ENCODE measurements around the gene VAV2. TPM values are rescaled to one million over a fixed set of nuclear protein-coding genes. Genes with fewer than 3 reads are reported as not detected.

VAV2 gene
- total and polyA plus RNA-seq, 9 of the 15 experiments (the other 6 are each of a cell fraction or from before 2014, with no cell fraction given): 0.01 to 2.7 (median 1.0) TPM; not detected in 1

DNA sequence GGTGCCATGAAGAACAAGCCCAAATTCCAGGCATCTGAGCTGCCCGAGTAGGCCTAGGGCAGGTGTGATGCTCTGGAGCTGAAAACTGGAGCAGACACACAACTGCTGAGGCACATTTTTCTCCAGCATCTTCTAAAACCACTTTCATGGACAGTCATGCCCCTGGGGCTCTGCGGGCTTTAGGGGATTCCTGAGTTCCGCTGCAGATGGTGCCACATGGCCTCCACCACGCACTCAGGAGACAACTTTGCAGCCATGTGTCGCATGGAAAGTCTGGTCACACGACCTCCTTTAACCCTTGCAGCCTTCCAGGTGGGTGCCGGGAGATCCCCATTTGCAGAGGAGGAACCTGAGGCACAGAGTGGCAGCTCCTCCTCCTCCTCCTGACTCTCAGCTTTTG, 141.2 kb downstream of the VAV2 start:
- Histone ChIP-seq H3K4me3 (no peak overlapping the region), H3K9ac (ENCODE audit: insufficient read depth in 1 of 2, low read depth in 2 of 2, low read length in 2 of 2) (no peak overlapping the region), H3K9me1 (ENCODE audit: control insufficient read depth, insufficient read depth, low read length) (peaks cover 4% of the 10 kb centered on the region), H3K27me3 (ENCODE audit: control insufficient read depth in 2 of 2, insufficient read depth in 2 of 2, low read length in 2 of 2) (peaks cover 5 to 77% of the 10 kb centered on the region in 2 experiments), H2AFZ (ENCODE audit: low read depth, low read length) (no peak overlapping the region), H3K36me3 (ENCODE audit: control insufficient read depth, insufficient read depth, low read length) (no peaks in the 10 kb centered on the region), H3K27ac (ENCODE audit: extremely low read depth, low read depth, low read length) (no peak overlapping the region), H3K4me2 (ENCODE audit: insufficient read depth, low read length) (no peak overlapping the region), H3K79me2 (ENCODE audit: control insufficient read depth, insufficient read depth, low read length) (no peaks in the 10 kb centered on the region), H4K20me1 (replicated peaks; ENCODE audit: control insufficient read depth, insufficient read depth, low read length) (peaks cover 23% of the 10 kb centered on the region), H3K9me3 (replicated peaks; ENCODE audit: control insufficient read depth, insufficient read depth, low read depth, low read length) (no peaks in the 10 kb centered on the region), H3K4me1 (replicated peaks in 1 of 2; ENCODE audit: control insufficient read depth in 2 of 2, insufficient read depth in 2 of 2, low read length in 2 of 2) (no peaks in the 10 kb centered on the region)
- WGBS (ENCODE audit: insufficient coverage, low coverage, missing lambda C conversion rate): 4% methylated on average over 6 of the region's 7 CpGs
- BruUV-seq (replicated peaks): no TSS peak
- ChIA-PET POLR2A (interaction anchor here (0.6 kb wide), 1 partner anchor 70 kb away, joined by 3 read pairs; no protein-coding TSS in a partner anchor), CTCF (ENCODE audit: low intra/inter-chr PET ratio) (no interaction called here)
- DNase-seq (ENCODE audit: extremely low read depth in 1 of 4, low spot score in 3 of 4) (no peak), FAIRE-seq (no peak), ATAC-seq (no peak)
- in situ Hi-C loops (cut with MboI) (no loop called here), intact Hi-C loops (cut with micrococcal nuclease) (loop anchor here (2.0 kb wide), 1 partner anchor 34 kb away; no protein-coding TSS in a partner anchor)
- TF ChIP-seq LARP7 (IDR thresholded peaks at IDR 0.05) (no peak), ZNF551 (CRISPR knock-in tag; IDR thresholded peaks at IDR 0.05) (no peak), ZNF232 (CRISPR knock-in tag; IDR thresholded peaks at IDR 0.05) (no peak), KDM2B (CRISPR knock-in tag; IDR thresholded peaks at IDR 0.05) (no peak), ZFPM2 (CRISPR knock-in tag; IDR thresholded peaks at IDR 0.05) (no peak), NFRKB (IDR thresholded peaks at IDR 0.05; ENCODE audit: low read depth) (no peak), TFAM (CRISPR knock-in tag; conservative IDR thresholded peaks at IDR 0.05) (no peak), ZSCAN29 (IDR thresholded peaks at IDR 0.05) (no peak), SRSF3 (IDR thresholded peaks at IDR 0.05; ENCODE audit: insufficient read depth, low read length) (no peak), ZNF785 (CRISPR knock-in tag; IDR thresholded peaks at IDR 0.05) (no peak), ZNF3 (CRISPR knock-in tag; IDR thresholded peaks at IDR 0.05) (no peak), BHLHE40 (IDR thresholded peaks at IDR 0.05; ENCODE audit: low read length) (no peak), MTA1 (IDR thresholded peaks at IDR 0.05; ENCODE audit: borderline replicate concordance) (no peak), SIX5 (IDR thresholded peaks at IDR 0.05; ENCODE audit: borderline replicate concordance in 1 of 2, insufficient read depth in 1 of 2, low read depth in 1 of 2, low read length in 2 of 2) (no peak), E2F5 (CRISPR knock-in tag; IDR thresholded peaks at IDR 0.05) (no peak), MCM7 (IDR thresholded peaks at IDR 0.05) (no peak)
- TF ChIP-seq, protein P1, sequence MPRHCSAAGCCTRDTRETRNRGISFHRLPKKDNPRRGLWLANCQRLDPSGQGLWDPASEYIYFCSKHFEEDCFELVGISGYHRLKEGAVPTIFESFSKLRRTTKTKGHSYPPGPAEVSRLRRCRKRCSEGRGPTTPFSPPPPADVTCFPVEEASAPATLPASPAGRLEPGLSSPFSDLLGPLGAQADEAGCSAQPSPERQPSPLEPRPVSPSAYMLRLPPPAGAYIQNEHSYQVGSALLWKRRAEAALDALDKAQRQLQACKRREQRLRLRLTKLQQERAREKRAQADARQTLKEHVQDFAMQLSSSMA (CRISPR knock-in tag; IDR thresholded peaks at IDR 0.05): no peak

All from K562 (cell line).